Naive thymus-derived CD4-positive, alpha-beta T cell (primary cell): ENCODE results near the gene DMD. TPM values are rescaled to one million over a fixed set of nuclear protein-coding genes. Genes with fewer than 3 reads are reported as not detected.
"Not testable (repeated sequence)": the region's sequence is repeated elsewhere in the genome, so short reads cannot be mapped to it uniquely, and the experiment has no call there.

Source experiments
- ATAC-seq: fragments of 150-1000 bp; cut with Tn5 transposase; 2 replicates; pipeline ENCODE4 v1.10.0; 2021; ENCODE audit warnings: mild to moderate bottlenecking, moderate library complexity
- CTCF ChIA-PET: fragments of 350-600 bp; sonication (Branson Sonifier 250); formaldehyde crosslinking; loops from one replicate; lab custom pipeline; 2021; ENCODE audit warnings: antibody characterized with exemption; lab: Charles Lee
- POLR2A ChIA-PET: fragments of 350-600 bp; sonication (Branson Sonifier 250); formaldehyde crosslinking; loops from one replicate; lab custom pipeline; 2021; ENCODE audit warnings: antibody characterized with exemption, inconsistent platforms; lab: Charles Lee
- DNase-seq, 9 donors: peaks; one replicate each; pipeline versions ENCODE4 v3.0.0 to v3.0.0-alpha.2; 2020 to 2022; ENCODE audit warnings: mixed read lengths in 1 of 9
- H3K27ac ChIP-seq: one replicate; pipeline ENCODE4 v1.7.0; 2013; ENCODE audit warnings: mild to moderate bottlenecking, low read depth, low read length, moderate library complexity
- H3K27me3 ChIP-seq, 2 donors: one replicate each; pipeline ENCODE4 v1.7.0; 2013; ENCODE audit warnings: low read length in 2 of 2, mild to moderate bottlenecking in 2 of 2, moderate library complexity in 2 of 2; ENCODE audit not compliant: control insufficient read depth in 2 of 2, insufficient read depth in 2 of 2
- H3K36me3 ChIP-seq, 3 experiments: 1 replicate in 2 of 3; 2 replicates in 1 of 3; pipeline ENCODE4 v1.7.0; 2013; ENCODE audit warnings: low read length in 3 of 3, mild to moderate bottlenecking in 3 of 3, moderate library complexity in 1 of 3; ENCODE audit not compliant: insufficient read depth in 3 of 3, control insufficient read depth in 2 of 3
- H3K4me1 ChIP-seq, 2 donors: one replicate each; pipeline ENCODE4 v1.7.0; 2013; ENCODE audit warnings: low read length in 2 of 2, mild to moderate bottlenecking in 2 of 2, moderate library complexity in 1 of 2; ENCODE audit not compliant: control insufficient read depth in 2 of 2, insufficient read depth in 2 of 2
- H3K4me3 ChIP-seq: 2 replicates; pipeline ENCODE4 v1.7.0; 2013; ENCODE audit warnings: mild to moderate bottlenecking, low read length
- H3K9me3 ChIP-seq, 3 experiments: 1 replicate in 2 of 3; 2 replicates in 1 of 3; pipeline ENCODE4 v1.7.0; 2013; ENCODE audit warnings: low read length in 3 of 3; ENCODE audit not compliant: control insufficient read depth in 2 of 3
- H3K27ac Mint-ChIP-seq, 9 donors: one replicate each; pipeline ENCODE4 v1.8.0; 2020 to 2022; ENCODE audit warnings: mixed read lengths in 9 of 9, mild to moderate bottlenecking in 8 of 9, moderate library complexity in 5 of 9, inconsistent platforms in 2 of 9
- H3K27me3 Mint-ChIP-seq, 5 donors: one replicate each; pipeline ENCODE4 v1.8.0; 2021 to 2022; ENCODE audit warnings: mixed read lengths in 5 of 5, mild to moderate bottlenecking in 1 of 5
- H3K36me3 Mint-ChIP-seq, 5 donors: one replicate each; pipeline ENCODE4 v1.8.0; 2020 to 2022; ENCODE audit warnings: mixed read lengths in 5 of 5, mild to moderate bottlenecking in 3 of 5, inconsistent platforms in 1 of 5
- H3K4me1 Mint-ChIP-seq, 7 donors: one replicate each; pipeline ENCODE4 v1.8.0; 2020 to 2022; ENCODE audit warnings: mixed read lengths in 7 of 7, mild to moderate bottlenecking in 3 of 7, inconsistent platforms in 1 of 7
- H3K4me3 Mint-ChIP-seq, 10 donors: one replicate each; pipeline ENCODE4 v1.8.0; 2020 to 2022; ENCODE audit warnings: mild to moderate bottlenecking in 10 of 10, mixed read lengths in 10 of 10, moderate library complexity in 6 of 10, inconsistent platforms in 2 of 10
- H3K9me3 Mint-ChIP-seq, 11 donors: one replicate each; pipeline ENCODE4 v1.8.0; 2020 to 2022; ENCODE audit warnings: mixed read lengths in 11 of 11, mild to moderate bottlenecking in 4 of 11, inconsistent platforms in 1 of 11, moderate library complexity in 1 of 11
- intact Hi-C, 2 donors: fragments of 100-400 bp; cut with micrococcal nuclease; formaldehyde crosslinking; loops; one replicate each; pipeline ENCODE4 v1.15.1; 2023
- polyA plus RNA-seq, 2 donors: library from polyadenylated mRNA; unstranded; fragments of 300-500 nt; fragmentation: Illumina TruSeq; gene quantifications; one replicate each; pipeline ENCODE4 v1.2.3, GENCODE V29; 2021
- total RNA-seq, 6 experiments: library from RNA in 5 of 6; stranded (reverse) in 5 of 6; gene quantifications; 1 replicate in 5 of 6; 2 replicates in 1 of 6; pipeline ENCODE4 v1.2.3 and lab custom pipeline; 2021 to 2026

Gene DMD
- total and polyA plus RNA-seq, 7 experiments from 2014 or later, result 0.02 to 4.9 (median 0.28) TPM; not detected in 3

GRCh38 chrX:31378973-31379372 is 1832.4 kb downstream of the DMD start:
- H3K4me1 Mint-ChIP-seq, H3K27ac ChIP-seq, H3K4me3 Mint-ChIP-seq, H3K36me3 ChIP-seq, CTCF ChIA-PET, ATAC-seq, H3K9me3 Mint-ChIP-seq, DNase-seq, H3K4me3 ChIP-seq, intact Hi-C loops, H3K4me1 ChIP-seq, POLR2A ChIA-PET, H3K27me3 Mint-ChIP-seq, H3K36me3 Mint-ChIP-seq, H3K9me3 ChIP-seq, H3K27ac Mint-ChIP-seq, H3K27me3 ChIP-seq: not testable (repeated sequence)

GRCh38 chrX:31377821-31378220 is 1833.5 kb downstream of the DMD start:
- H3K9me3 Mint-ChIP-seq, H3K9me3 ChIP-seq, H3K36me3 ChIP-seq, H3K4me3 Mint-ChIP-seq, CTCF ChIA-PET, DNase-seq, H3K4me3 ChIP-seq, intact Hi-C loops, ATAC-seq, H3K4me1 ChIP-seq, H3K36me3 Mint-ChIP-seq, H3K27ac ChIP-seq, H3K4me1 Mint-ChIP-seq, POLR2A ChIA-PET, H3K27me3 ChIP-seq, H3K27me3 Mint-ChIP-seq, H3K27ac Mint-ChIP-seq: not testable (repeated sequence)

GRCh38 chrX:31376408-31377022 is 1834.8 kb downstream of the DMD start:
- no peaks in the 10 kb centered on the region for H3K4me1 Mint-ChIP-seq
- CTCF ChIA-PET, result no interaction called here

GRCh38 chrX:31374786-31375185 is 1836.6 kb downstream of the DMD start:
- Histone ChIP-seq H3K36me3 (no peaks in the 10 kb centered on the region), H3K27ac (no peak overlapping the region), H3K27me3 (no peaks in the 10 kb centered on the region), H3K4me3 (no peak overlapping the region), H3K9me3 (no peaks in the 10 kb centered on the region), H3K4me1 (no peaks in the 10 kb centered on the region)
- DNase-seq (no peak), ATAC-seq (no peak)
- Mint-ChIP-seq H3K27me3 (no peaks in the 10 kb centered on the region), H3K36me3 (no peaks in the 10 kb centered on the region), H3K27ac (no peak overlapping the region), H3K4me1 (no peaks in the 10 kb centered on the region), H3K4me3 (no peak overlapping the region), H3K9me3 (peaks cover 0 to 8% (median 0%) of the 10 kb centered on the region in 11 donors)
- intact Hi-C loops, result no loop called here
- ChIA-PET CTCF (no interaction called here), POLR2A (no interaction called here)

More at GRCh38 chrX:31376408-31377022, 1834.8 kb downstream of the DMD start:
- Histone ChIP-seq H3K4me3 (no peak overlapping the region), H3K9me3 (no peaks in the 10 kb centered on the region), H3K27ac (no peak overlapping the region), H3K36me3 (no peaks in the 10 kb centered on the region), H3K27me3 (no peaks in the 10 kb centered on the region), H3K4me1 (no peaks in the 10 kb centered on the region)
- Mint-ChIP-seq H3K36me3 (no peaks in the 10 kb centered on the region), H3K9me3 (peaks cover 0 to 7% (median 0%) of the 10 kb centered on the region in 11 donors), H3K27ac (no peak overlapping the region), H3K27me3 (no peaks in the 10 kb centered on the region), H3K4me3 (no peak overlapping the region)
- no peak for DNase-seq
- intact Hi-C loops, result no loop called here
- no peak for ATAC-seq
- POLR2A ChIA-PET, result no interaction called here

- POLR2A ChIA-PET, result no interaction called here
- no peak overlapping the region for H3K27ac Mint-ChIP-seq
- H3K9me3 Mint-ChIP-seq, result peaks cover 0 to 8% (median 1%) of the 10 kb centered on the region in 11 donors
- DNase-seq, result no peak
- Histone ChIP-seq H3K27me3 (no peaks in the 10 kb centered on the region), H3K9me3 (no peaks in the 10 kb centered on the region), H3K4me3 (no peak overlapping the region), H3K36me3 (no peaks in the 10 kb centered on the region), H3K27ac (no peak overlapping the region), H3K4me1 (no peaks in the 10 kb centered on the region)
- CTCF ChIA-PET, result no interaction called here
- intact Hi-C loops, result no loop called here
- no peak for ATAC-seq
- no peaks in the 10 kb centered on the region for H3K4me1 Mint-ChIP-seq
- no peak overlapping the region for H3K4me3 Mint-ChIP-seq
- H3K27me3 Mint-ChIP-seq, result peaks cover 0 to 7% (median 0%) of the 10 kb centered on the region in 5 donors
- H3K36me3 Mint-ChIP-seq, result no peaks in the 10 kb centered on the region
Measured at GRCh38 chrX:31371956-31372355, 1839.4 kb downstream of the DMD start.

- H3K4me1 Mint-ChIP-seq, result no peaks in the 10 kb centered on the region
Measured at GRCh38 chrX:31367816-31368215, 1843.5 kb downstream of the DMD start.

GRCh38 chrX:31366041-31366440 is 1845.3 kb downstream of the DMD start:
- no peaks in the 10 kb centered on the region for H3K36me3 Mint-ChIP-seq
- Histone ChIP-seq H3K4me1 (no peaks in the 10 kb centered on the region), H3K4me3 (no peak overlapping the region), H3K36me3 (no peaks in the 10 kb centered on the region), H3K27ac (no peak overlapping the region), H3K9me3 (no peaks in the 10 kb centered on the region), H3K27me3 (no peaks in the 10 kb centered on the region)
- H3K4me1 Mint-ChIP-seq, result no peaks in the 10 kb centered on the region
- no peak overlapping the region for H3K4me3 Mint-ChIP-seq
- no peak for DNase-seq
- H3K27ac Mint-ChIP-seq, result no peak overlapping the region
- intact Hi-C loops, result no loop called here
- ChIA-PET CTCF (no interaction called here), POLR2A (no interaction called here)
- H3K9me3 Mint-ChIP-seq, result peaks cover 0 to 4% (median 0%) of the 10 kb centered on the region in 11 donors
- no peak for ATAC-seq
- peaks cover 0 to 7% (median 4%) of the 10 kb centered on the region in 5 donors for H3K27me3 Mint-ChIP-seq

More at GRCh38 chrX:31367816-31368215, 1843.5 kb downstream of the DMD start:
- intact Hi-C loops, result no loop called here
- no peaks in the 10 kb centered on the region for H3K9me3 ChIP-seq
- H3K4me3 ChIP-seq, result no peak overlapping the region
- no peak overlapping the region for H3K27ac Mint-ChIP-seq
- H3K36me3 ChIP-seq, result no peaks in the 10 kb centered on the region
- ATAC-seq, result no peak
- no peak for DNase-seq
- POLR2A ChIA-PET, result no interaction called here
- CTCF ChIA-PET, result no interaction called here
- H3K27me3 ChIP-seq, result no peaks in the 10 kb centered on the region
- no peak overlapping the region for H3K4me3 Mint-ChIP-seq
- H3K36me3 Mint-ChIP-seq, result no peaks in the 10 kb centered on the region
- H3K27me3 Mint-ChIP-seq, result peaks cover 0 to 7% (median 4%) of the 10 kb centered on the region in 5 donors
- no peaks in the 10 kb centered on the region for H3K4me1 ChIP-seq
- no peak overlapping the region for H3K27ac ChIP-seq
- H3K9me3 Mint-ChIP-seq, result peaks cover 0 to 8% (median 0%) of the 10 kb centered on the region in 11 donors
